Kidney (tissue), 14 donors: Measurements from ENCODE around the gene GBE1. TPM values are rescaled to one million over a fixed set of nuclear protein-coding genes. Genes with fewer than 3 reads are reported as not detected.

Source experiments
- DNase-seq, 5 donors: peaks; one replicate each; pipeline ENCODE4 v3.0.0-alpha.2; 2013 to 2020
- FAIRE-seq: peaks from 2 replicates; lab custom pipeline; 2012; peaks lifted over from hg19 to GRCh38; lab: Jason Lieb, UNC
- H3K27ac ChIP-seq, 2 donors: one replicate each; pipeline ENCODE4 v1.7.0; 2013; ENCODE audit warnings: low read depth in 2 of 2, low read length in 2 of 2, inconsistent platforms in 1 of 2
- H3K27me3 ChIP-seq: one replicate; pipeline ENCODE4 v1.7.1; 2013; ENCODE audit warnings: low read length, inconsistent platforms; ENCODE audit not compliant: control insufficient read depth, insufficient read depth
- H3K36me3 ChIP-seq, 3 donors: one replicate each; pipeline versions ENCODE4 v1.7.0 to v1.7.1; 2013; ENCODE audit warnings: low read length in 3 of 3, control low read depth in 1 of 3, inconsistent platforms in 1 of 3; ENCODE audit not compliant: insufficient read depth in 3 of 3, control insufficient read depth in 2 of 3
- H3K4me1 ChIP-seq, 3 donors: one replicate each; pipeline versions ENCODE4 v1.7.0 to v1.7.1; 2013; ENCODE audit warnings: low read length in 3 of 3, inconsistent platforms in 1 of 3, low read depth in 1 of 3; ENCODE audit not compliant: control insufficient read depth in 2 of 3, insufficient read depth in 2 of 3
- H3K4me3 ChIP-seq, 3 donors: one replicate each; pipeline versions ENCODE4 v1.7.0 to v1.8.1; 2013; ENCODE audit warnings: low read length in 3 of 3, control low read depth in 1 of 3, inconsistent platforms in 1 of 3
- H3K9ac ChIP-seq, 3 donors: one replicate each; pipeline versions ENCODE4 v1.7.0 to v1.7.1; 2013; ENCODE audit warnings: low read length in 3 of 3, control low read depth in 1 of 3, inconsistent platforms in 1 of 3
- H3K9me3 ChIP-seq, 3 donors: one replicate each; pipeline versions ENCODE4 v1.7.0 to v1.7.1; 2013; ENCODE audit warnings: low read length in 3 of 3, control low read depth in 1 of 3, inconsistent platforms in 1 of 3; ENCODE audit not compliant: control insufficient read depth in 2 of 3, insufficient read depth in 1 of 3
- CTCF ChIP-seq: IDR thresholded peaks from 3 replicates; pipeline ENCODE4 v1.5.1; 2012; ENCODE audit warnings: mild to moderate bottlenecking, moderate library complexity, borderline replicate concordance; ENCODE audit not compliant: insufficient read depth; ENCODE audit errors: extremely low read depth
- intact Hi-C: fragments of 100-400 bp; cut with DNase I; formaldehyde crosslinking; loops from one replicate; pipeline ENCODE4 v1.11.1; 2022
- polyA plus RNA-seq: library from polyadenylated mRNA; stranded (reverse); fragments of 350-450 nt; fragmentation: Illumina TruSeq; extraction: RNeasy Lipid Tissue Mini Kit (QIAGEN cat#74804); gene quantifications from one replicate; pipeline ENCODE4 v1.2.3, GENCODE V29; 2014; ENCODE audit warnings: low read depth, low replicate concordance; ENCODE audit not compliant: insufficient read depth
- total RNA-seq: library from RNA; stranded (reverse); fragmentation: NEBNext Ultra II Directional; extraction: Animal tissue kit (Norgen Biotek cat#: 25700); gene quantifications from one replicate; pipeline ENCODE4 v1.2.1, GENCODE V29; 2021
- donor health status: control.
- donor health status: control.
- donor health status: control.
- donor health status: control.
- donor health status: control.
- donor health status: DM: yes; HTN: yes; CAD: no.
- donor health status: Normal renal cell carcinoma (clear cell type).

The GBE1 gene
- total and polyA plus RNA-seq, 2 donors from 2014 or later, result 29.3 to 36.2 TPM

- H3K9ac ChIP-seq, result no peak overlapping the region
- intact Hi-C loops, result no loop called here
Observed at GRCh38 chr3:81580355-81580754, 181.1 kb downstream of the GBE1 start.

GRCh38 chr3:81579744-81580143 lies 181.7 kb downstream of the GBE1 start:
- Histone ChIP-seq H3K9me3 (no peaks in the 10 kb centered on the region), H3K27me3 (no peaks in the 10 kb centered on the region), H3K9ac (no peak overlapping the region), H3K4me1 (no peaks in the 10 kb centered on the region), H3K27ac (no peak overlapping the region), H3K4me3 (no peak overlapping the region), H3K36me3 (peaks cover 0 to 2% (median 0%) of the 10 kb centered on the region in 3 donors)
- no peak for DNase-seq
- TF ChIP-seq CTCF, result no peak
- intact Hi-C loops, result no loop called here
- FAIRE-seq, result no peak

More at GRCh38 chr3:81580355-81580754, 181.1 kb downstream of the GBE1 start:
- DNase-seq (peak in 1 of 5 donors; percentile 9), FAIRE-seq (no peak)
- Histone ChIP-seq H3K9me3 (no peaks in the 10 kb centered on the region), H3K4me1 (no peaks in the 10 kb centered on the region), H3K4me3 (no peak overlapping the region), H3K27me3 (no peaks in the 10 kb centered on the region), H3K27ac (no peak overlapping the region), H3K36me3 (peaks cover 0 to 2% (median 0%) of the 10 kb centered on the region in 3 donors)
- no peak for TF ChIP-seq CTCF

- FAIRE-seq (peak; percentile 91), DNase-seq (no peak)
- intact Hi-C loops, result no loop called here
- Histone ChIP-seq H3K27ac (no peak overlapping the region), H3K9me3 (no peaks in the 10 kb centered on the region), H3K9ac (no peak overlapping the region), H3K36me3 (no peaks in the 10 kb centered on the region), H3K4me3 (no peak overlapping the region), H3K27me3 (no peaks in the 10 kb centered on the region), H3K4me1 (no peaks in the 10 kb centered on the region)
- no peak for TF ChIP-seq CTCF
Observed at GRCh38 chr3:81572201-81572756, 189.2 kb downstream of the GBE1 start.

- H3K36me3 ChIP-seq, result no peaks in the 10 kb centered on the region
- no peaks in the 10 kb centered on the region for H3K27me3 ChIP-seq
- no peaks in the 10 kb centered on the region for H3K9me3 ChIP-seq
- FAIRE-seq (no peak), DNase-seq (no peak)
- H3K27ac ChIP-seq, result no peak overlapping the region
- intact Hi-C loops, result no loop called here
- no peak for TF ChIP-seq CTCF
- no peaks in the 10 kb centered on the region for H3K4me1 ChIP-seq
- H3K9ac ChIP-seq, result no peak overlapping the region
- H3K4me3 ChIP-seq, result no peak overlapping the region
Observed at GRCh38 chr3:81568378-81568777, 193.1 kb downstream of the GBE1 start.
